ENCODE data around the gene ESYT1. TPM values are rescaled to one million over a fixed set of nuclear protein-coding genes. Genes with fewer than 3 reads are reported as not detected.

The ESYT1 gene
- total and polyA plus RNA-seq, 8 donors, result 8.6 to 142 (median 29.7) TPM

GRCh38 chr12:56122637-56123036, 5.4 kb upstream of the ESYT1 start:
- Histone ChIP-seq H3K4me3 (no peak overlapping the region), H3K36me3 (peaks cover 11 to 37% (median 22%) of the 10 kb centered on the region in 4 donors), H3K27me3 (no peaks in the 10 kb centered on the region), H3K9me3 (no peaks in the 10 kb centered on the region), H3K4me1 (peaks cover 35 to 78% (median 55%) of the 10 kb centered on the region in 4 donors), H3K27ac (peak overlapping the region in 3 of 5 donors; percentile 11 to 95 (median 21))
- intact Hi-C loops (cut with DNase I; ENCODE audit: low total_unique reads), result loop anchor here (5.0 kb wide), 1 partner anchor 40 kb away; no protein-coding TSS in a partner anchor
- TF ChIP-seq CTCF (IDR thresholded peaks at IDR 0.05) (no peak), EP300 (IDR thresholded peaks at IDR 0.05) (no peak), POLR2A (IDR thresholded peaks at IDR 0.05) (no peak), POLR2AphosphoS5 (IDR thresholded peaks at IDR 0.05) (no peak)
- no peak for DNase-seq
- WGBS, 5 donors, result 77 to 89% (median 87%) methylated on average over 2 of the region's 2 CpGs

GRCh38 chr12:56124133-56124532, 3.9 kb upstream of the ESYT1 start:
- Histone ChIP-seq H3K36me3 (peaks cover 11 to 37% (median 22%) of the 10 kb centered on the region in 4 donors), H3K9me3 (no peaks in the 10 kb centered on the region), H3K4me3 (no peak overlapping the region), H3K27ac (peak overlapping the region in 4 of 5 donors; percentile 48 to 97 (median 92)), H3K4me1 (peaks cover 28 to 67% (median 53%) of the 10 kb centered on the region in 4 donors), H3K27me3 (no peaks in the 10 kb centered on the region)
- WGBS, 5 donors, result 31 to 55% (median 52%) methylated on average over 4 of the region's 4 CpGs
- TF ChIP-seq POLR2AphosphoS5 (IDR thresholded peaks at IDR 0.05) (no peak), CTCF (IDR thresholded peaks at IDR 0.05) (no peak), EP300 (IDR thresholded peaks at IDR 0.05) (no peak), POLR2A (IDR thresholded peaks at IDR 0.05) (no peak)
- peak in 1 of 2 donors; percentile 59 for DNase-seq
- intact Hi-C loops (cut with DNase I; ENCODE audit: low total_unique reads), result loop anchor here (5.0 kb wide), 1 partner anchor 38 kb away; no protein-coding TSS in a partner anchor

- peaks cover 12 to 32% (median 21%) of the 10 kb centered on the region in 4 donors for H3K36me3 ChIP-seq
- peak overlapping the region in 4 of 5 donors; percentile 88 to 97 (median 94) for H3K27ac ChIP-seq
- H3K27me3 ChIP-seq, result no peaks in the 10 kb centered on the region
- peak overlapping the region in 1 of 4 donors; percentile 67 for H3K4me3 ChIP-seq
- H3K4me1 ChIP-seq, result peaks cover 28 to 70% (median 56%) of the 10 kb centered on the region in 4 donors
- TF ChIP-seq EP300 (IDR thresholded peaks at IDR 0.05) (no peak), POLR2AphosphoS5 (IDR thresholded peaks at IDR 0.05) (no peak), POLR2A (IDR thresholded peaks at IDR 0.05) (no peak), CTCF (IDR thresholded peaks at IDR 0.05) (no peak)
- 33 to 58% (median 42%) methylated on average over 3 of the region's 3 CpGs for WGBS, 5 donors
- no peak for DNase-seq
- no peaks in the 10 kb centered on the region for H3K9me3 ChIP-seq
- intact Hi-C loops (cut with DNase I; ENCODE audit: low total_unique reads), result no loop called here
Measured at GRCh38 chr12:56126732-56127239, 1.3 kb upstream of the ESYT1 start.

- Histone ChIP-seq H3K9me3 (no peaks in the 10 kb centered on the region), H3K4me3 (peak overlapping the region; percentile 32 to 93 (median 73)), H3K4me1 (peaks cover 28 to 68% (median 53%) of the 10 kb centered on the region in 4 donors), H3K27ac (peak overlapping the region; percentile 53 to 97 (median 93)), H3K27me3 (no peaks in the 10 kb centered on the region), H3K36me3 (peaks cover 19 to 32% (median 23%) of the 10 kb centered on the region in 4 donors)
- intact Hi-C loops (cut with DNase I; ENCODE audit: low total_unique reads), result no loop called here
- WGBS, 5 donors, result 0 to 2% (median 0%) methylated on average over 8 of the region's 8 CpGs
- TF ChIP-seq CTCF (IDR thresholded peaks at IDR 0.05), result no peak
- TF ChIP-seq POLR2AphosphoS5 (IDR thresholded peaks at IDR 0.05), result peak in 1 of 3 donors; percentile 14
- peak in 1 of 4 donors; percentile 26 for TF ChIP-seq POLR2A (IDR thresholded peaks at IDR 0.05)
- TF ChIP-seq EP300 (IDR thresholded peaks at IDR 0.05), result no peak
- no peak for DNase-seq
Measured at GRCh38 chr12:56127485-56127887, 581 bp upstream of the ESYT1 start.
